GM19452 (cell line): Measurements from ENCODE around the gene MAPK8.
"Not testable (repeated sequence)": the region's sequence is repeated elsewhere in the genome, so short reads cannot be mapped to it uniquely, and the experiment has no call there.

Experiments
- ATAC-seq: cut with Tn5 transposase; IDR thresholded peaks from one replicate; pipeline ENCODE4 v1.9.1; 2021; ENCODE audit not compliant: unreplicated experiment

MAPK8 gene

GRCh38 chr10:48414778-48415177, 108.3 kb downstream of the MAPK8 start:
- ATAC-seq: no peak

- no peak for ATAC-seq
Observed at GRCh38 chr10:48416584-48417232, 110.2 kb downstream of the MAPK8 start.

GRCh38 chr10:48417374-48417773, 110.9 kb downstream of the MAPK8 start:
- no peak for ATAC-seq

GRCh38 chr10:48418189-48418788, 111.8 kb downstream of the MAPK8 start:
- ATAC-seq: no peak

GRCh38 chr10:48419714-48420113, 113.2 kb downstream of the MAPK8 start:
- ATAC-seq: no peak

- ATAC-seq: not testable (repeated sequence)
Observed at GRCh38 chr10:48421862-48422261, 115.4 kb downstream of the MAPK8 start.

GRCh38 chr10:48423884-48424283, 117.4 kb downstream of the MAPK8 start:
- no peak for ATAC-seq

GRCh38 chr10:48428896-48429295, 122.4 kb downstream of the MAPK8 start:
- no peak for ATAC-seq

GRCh38 chr10:48429309-48429708, 122.8 kb downstream of the MAPK8 start:
- no peak for ATAC-seq

GRCh38 chr10:48430402-48430993, 124.0 kb downstream of the MAPK8 start:
- no peak for ATAC-seq

- ATAC-seq: no peak
Observed at GRCh38 chr10:48431871-48432270, 125.4 kb downstream of the MAPK8 start.

GRCh38 chr10:48437546-48437945, 131.1 kb downstream of the MAPK8 start:
- ATAC-seq: no peak

- no peak for ATAC-seq
Observed at GRCh38 chr10:48439031-48439430, 132.6 kb downstream of the MAPK8 start.

GRCh38 chr10:48439581-48440041, 133.1 kb downstream of the MAPK8 start:
- ATAC-seq: no peak

GRCh38 chr10:48440771-48441170, 134.3 kb downstream of the MAPK8 start:
- no peak for ATAC-seq

- ATAC-seq: no peak
Observed at GRCh38 chr10:48442090-48442808, 135.8 kb downstream of the MAPK8 start.

GRCh38 chr10:48442809-48443177, 136.3 kb downstream of the MAPK8 start:
- no peak for ATAC-seq

GRCh38 chr10:48444266-48444665, 137.8 kb downstream of the MAPK8 start:
- ATAC-seq: no peak

- no peak for ATAC-seq
Observed at GRCh38 chr10:48444861-48445841, 138.7 kb downstream of the MAPK8 start.

GRCh38 chr10:48445932-48446331, 139.5 kb downstream of the MAPK8 start:
- ATAC-seq: no peak

GRCh38 chr10:48446785-48447184, 140.3 kb downstream of the MAPK8 start:
- ATAC-seq: no peak
